IMR-90 (cell line): ENCODE measurements around the gene NLRC3. TPM values are rescaled to one million over a fixed set of nuclear protein-coding genes. Genes with fewer than 3 reads are reported as not detected.

ENCODE experiments used
- ATAC-seq: fragments of 200-7000 bp; cut with Tn5 transposase; 2 replicates; pipeline ENCODE4 v1.9.1; 2020; ENCODE audit warnings: low read depth, mild to moderate bottlenecking, moderate library complexity
- BruUV-seq: library from RNA; stranded (reverse); fragments of 400-500 nt; replicated peaks from 2 replicates; lab custom pipeline; 2021; lab: Mats Ljungman, UMichigan
- CTCF ChIA-PET: fragments of 300-600 bp; formaldehyde crosslinking; extraction: SDS; loops from one replicate; lab custom pipeline; 2021; ENCODE audit warnings: antibody characterized with exemption; lab: Yijun Ruan, JAX
- POLR2A ChIA-PET: fragments of 300-600 bp; sonication (Branson Sonifier 250); formaldehyde crosslinking; loops from one replicate; lab custom pipeline; 2022; ENCODE audit warnings: antibody characterized with exemption; ENCODE audit not compliant: unreplicated experiment; lab: Charles Lee
- DNase-seq: peaks from one replicate; pipeline ENCODE4 v3.0.0; 2013
- H2AFZ ChIP-seq: replicated peaks from 2 replicates; pipeline ENCODE3; 2013; ENCODE audit warnings: low read length, mild to moderate bottlenecking; ENCODE audit not compliant: poor library complexity
- H2AK5ac ChIP-seq: 2 replicates; pipeline ENCODE4 v1.6.1; 2013; ENCODE audit warnings: low read depth, low read length, inconsistent platforms
- H2AK9ac ChIP-seq: replicated peaks from 2 replicates; pipeline ENCODE3; 2013; ENCODE audit warnings: mild to moderate bottlenecking, low read depth, low read length, moderate library complexity; ENCODE audit not compliant: poor library complexity
- H2BK120ac ChIP-seq: 2 replicates; pipeline ENCODE4 v1.6.1; 2013; ENCODE audit warnings: low read depth, low read length, inconsistent platforms
- H2BK15ac ChIP-seq: 3 replicates; pipeline ENCODE4 v1.6.1; 2013; ENCODE audit warnings: low read depth, low read length, inconsistent platforms
- H2BK20ac ChIP-seq: 2 replicates; pipeline ENCODE4 v1.6.1; 2013; ENCODE audit warnings: low read depth, mild to moderate bottlenecking, inconsistent platforms, low read length, moderate library complexity
- H2BK5ac ChIP-seq: 2 replicates; pipeline ENCODE4 v1.6.1; 2013; ENCODE audit warnings: mild to moderate bottlenecking, low read depth, low read length, inconsistent platforms; ENCODE audit not compliant: poor library complexity, severe bottlenecking
- H3K14ac ChIP-seq: replicated peaks from 2 replicates; pipeline ENCODE4 v1.6.1; 2013; ENCODE audit warnings: low read depth, low read length, inconsistent platforms
- H3K18ac ChIP-seq: 2 replicates; pipeline ENCODE4 v1.6.1; 2013; ENCODE audit warnings: low read depth, low read length, control low read depth
- H3K23ac ChIP-seq: 2 replicates; pipeline ENCODE4 v1.6.1; 2013; ENCODE audit warnings: low read depth, low read length, inconsistent platforms
- H3K27ac ChIP-seq: 2 replicates; pipeline ENCODE4 v1.5.1; 2013; ENCODE audit warnings: mild to moderate bottlenecking, control low read depth, low read length; ENCODE audit not compliant: insufficient read depth
- H3K27me3 ChIP-seq: 2 replicates; pipeline ENCODE4 v1.6.1; 2013; ENCODE audit warnings: low read length; ENCODE audit not compliant: control insufficient read depth, insufficient read depth
- H3K36me3 ChIP-seq: 2 replicates; pipeline ENCODE4 v1.6.1; 2013; ENCODE audit warnings: low read length, mixed read lengths; ENCODE audit not compliant: control insufficient read depth, insufficient read depth
- H3K4ac ChIP-seq: 2 replicates; pipeline ENCODE4 v1.6.1; 2013; ENCODE audit warnings: low read depth, low read length, inconsistent platforms
- H3K4me1 ChIP-seq: 2 replicates; pipeline ENCODE4 v1.6.1; 2013; ENCODE audit warnings: low read length, mixed read lengths; ENCODE audit not compliant: control insufficient read depth, insufficient read depth
- H3K4me2 ChIP-seq: 2 replicates; pipeline ENCODE4 v1.6.1; 2013; ENCODE audit warnings: low read depth, mild to moderate bottlenecking, control low read depth, low read length, moderate library complexity
- H3K4me3 ChIP-seq: 2 replicates; pipeline ENCODE4 v1.5.1; 2013; ENCODE audit warnings: low read depth, mild to moderate bottlenecking, control low read depth, low read length, moderate library complexity; ENCODE audit not compliant: insufficient read depth
- H3K56ac ChIP-seq: 2 replicates; pipeline ENCODE4 v1.6.1; 2013; ENCODE audit warnings: low read length, inconsistent platforms; ENCODE audit not compliant: insufficient read depth; ENCODE audit errors: extremely low read depth
- H3K79me1 ChIP-seq, 2 experiments: 2 replicates each; pipeline ENCODE4 v1.6.1; 2013; ENCODE audit warnings: low read length in 2 of 2, inconsistent platforms in 1 of 2, low read depth in 1 of 2
- H3K9ac ChIP-seq: 2 replicates; pipeline ENCODE4 v1.6.1; 2013; ENCODE audit warnings: low read depth, low read length, control low read depth
- H3K9me1 ChIP-seq: 2 replicates; pipeline ENCODE4 v1.6.1; 2013; ENCODE audit warnings: low read length, inconsistent platforms; ENCODE audit not compliant: insufficient read depth
- H3K9me3 ChIP-seq: 2 replicates; pipeline ENCODE4 v1.6.1; 2013; ENCODE audit warnings: low read length; ENCODE audit not compliant: control insufficient read depth, insufficient read depth
- H4K20me1 ChIP-seq: 2 replicates; pipeline ENCODE4 v1.6.1; 2013; ENCODE audit warnings: low read length, inconsistent platforms; ENCODE audit not compliant: insufficient read depth
- H4K5ac ChIP-seq: 2 replicates; pipeline ENCODE4 v1.6.1; 2013; ENCODE audit warnings: mild to moderate bottlenecking, low read depth, low read length, control low read depth
- H4K8ac ChIP-seq, 2 experiments: 2 replicates each; pipeline ENCODE4 v1.6.1; 2013; ENCODE audit warnings: low read depth in 2 of 2, low read length in 2 of 2, control low read depth in 1 of 2, inconsistent platforms in 1 of 2
- H4K91ac ChIP-seq: 2 replicates; pipeline ENCODE4 v1.6.1; 2013; ENCODE audit warnings: low read depth, low read length, inconsistent platforms; ENCODE audit not compliant: insufficient read depth
- FOS ChIP-seq: fragments of 150-350 bp; IDR thresholded peaks from 2 replicates; pipeline ENCODE4 v1.6.1; 2016; ENCODE audit warnings: low read depth, low read length
- MXI1 ChIP-seq: IDR thresholded peaks from 2 replicates; pipeline ENCODE4 v1.6.1; 2012; ENCODE audit warnings: low read depth, mild to moderate bottlenecking, low read length, moderate library complexity, borderline replicate concordance
- POLR2A ChIP-seq: IDR thresholded peaks from 2 replicates; pipeline ENCODE4 v1.6.1; 2012; ENCODE audit warnings: mild to moderate bottlenecking, low read depth, low read length
- WGBS, 2 experiments: methylation state at CpG; one replicate each; pipeline versions ENCODE4 v1.1.5 to v1.1.7; 2013; ENCODE audit warnings: missing lambda C conversion rate in 2 of 2; ENCODE audit not compliant: insufficient read length in 1 of 2; ENCODE audit errors: extremely low coverage in 2 of 2; 5-methylcytosine and 5-hydroxymethylcytosine counted together
- dilution Hi-C: fragments of 300-500 bp; cut with HindIII; formaldehyde crosslinking; loops from one replicate; pipeline ENCODE4 v1.14.3; 2018; ENCODE audit warnings: low sequenced_read_pairs; ENCODE audit not compliant: unreplicated experiment
- in situ Hi-C: fragments of 300-500 bp; cut with MboI; formaldehyde crosslinking; loops from 3 replicates; pipeline ENCODE4 v1.14.3; 2019; ENCODE audit warnings: low sequenced_read_pairs, inconsistent platforms, mixed read lengths
- intact Hi-C: fragments of 100-400 bp; cut with micrococcal nuclease; formaldehyde crosslinking; loops from 2 replicates; pipeline ENCODE4 v1.10.0; 2022
- polyA plus RNA-seq, 3 experiments: library from polyadenylated mRNA; depleted of rRNA; stranded (reverse); fragments of >200 nt; gene quantifications; 2 replicates each; pipeline ENCODE4 v1.2.3, GENCODE V29; 2012; ENCODE audit warnings: low replicate concordance in 1 of 3
- total RNA-seq: library from RNA; depleted of rRNA; stranded (reverse); fragments of >200 nt; gene quantifications from 2 replicates; pipeline ENCODE4 v1.2.3, GENCODE V29; 2012

NLRC3 gene
- total and polyA plus RNA-seq, 2 of the 4 experiments (the other 2 are of a cell fraction): not detected

- no peak overlapping the region for H2AFZ ChIP-seq
- H2AK5ac ChIP-seq: peak overlapping the region; percentile 44
- WGBS, 2 experiments: 96% methylated on average over 3 of the region's 4 CpGs; no CpG with 5 or more reads in 1 of the 2 experiments
- H3K9me3 ChIP-seq: no peaks in the 10 kb centered on the region
- ChIA-PET CTCF (interaction anchor here (0.9 kb wide), 1 partner anchor 14 kb away, joined by 3 read pairs; the partner anchor contains the start of gene CLUAP1), POLR2A (no interaction called here)
- no peak overlapping the region for H2BK20ac ChIP-seq
- no peak overlapping the region for H2AK9ac ChIP-seq
- H3K4me1 ChIP-seq: peaks cover 13% of the 10 kb centered on the region
- peaks cover 0 to 3% of the 10 kb centered on the region in 2 experiments; a peak in 1 of 4 replicates for H3K79me1 ChIP-seq
- H4K20me1 ChIP-seq: peaks cover 9% of the 10 kb centered on the region; the same call in 1 of the 2 replicates
- H3K18ac ChIP-seq: no peak overlapping the region
- H3K9ac ChIP-seq: no peak overlapping the region
- no peak overlapping the region for H3K14ac ChIP-seq
- H2BK5ac ChIP-seq: peak overlapping the region; percentile 16
- TF ChIP-seq MXI1 (no peak), FOS (0 out of 2 replicates have a peak, but pooled peaks have one; percentile 7), POLR2A (no peak)
- dilution Hi-C loops: no loop called here
- H3K9me1 ChIP-seq: peaks cover 15% of the 10 kb centered on the region
- no peaks in the 10 kb centered on the region for H3K27me3 ChIP-seq
- H3K4me2 ChIP-seq: peak overlapping the region; percentile 15; the same call in 1 of the 2 replicates
- no peak overlapping the region for H3K56ac ChIP-seq
- no peak overlapping the region for H4K8ac ChIP-seq
- H3K36me3 ChIP-seq: peaks cover 41% of the 10 kb centered on the region
- no peak overlapping the region for H2BK15ac ChIP-seq
- H4K91ac ChIP-seq: no peak overlapping the region
- intact Hi-C loops: no loop called here
- H4K5ac ChIP-seq: no peak overlapping the region
- H3K27ac ChIP-seq: peak overlapping the region; percentile 52; the same call in 1 of the 2 replicates
- BruUV-seq: no TSS peak
- ATAC-seq: peak; percentile 83
- no peak overlapping the region for H2BK120ac ChIP-seq
- in situ Hi-C loops: no loop called here
- DNase-seq: peak; percentile 89
- H3K23ac ChIP-seq: no peak overlapping the region; the same call in none of the 2 replicates
- H3K4me3 ChIP-seq: no peak overlapping the region
- no peak overlapping the region for H3K4ac ChIP-seq
These were observed 62.6 kb downstream of the NLRC3 start for GRCh38 chr16:3514621-3515020.
